HG02623 (cell line): ENCODE data around the gene DCUN1D1.
A peak's percentile ranks its signal among the peaks of the same experiment; 100 is the strongest.

Experiments
- ATAC-seq: cut with Tn5 transposase; IDR thresholded peaks from one replicate; pipeline ENCODE4 v1.9.1; 2021; ENCODE audit warnings: moderate library complexity; ENCODE audit not compliant: unreplicated experiment

Gene DCUN1D1

DNA sequence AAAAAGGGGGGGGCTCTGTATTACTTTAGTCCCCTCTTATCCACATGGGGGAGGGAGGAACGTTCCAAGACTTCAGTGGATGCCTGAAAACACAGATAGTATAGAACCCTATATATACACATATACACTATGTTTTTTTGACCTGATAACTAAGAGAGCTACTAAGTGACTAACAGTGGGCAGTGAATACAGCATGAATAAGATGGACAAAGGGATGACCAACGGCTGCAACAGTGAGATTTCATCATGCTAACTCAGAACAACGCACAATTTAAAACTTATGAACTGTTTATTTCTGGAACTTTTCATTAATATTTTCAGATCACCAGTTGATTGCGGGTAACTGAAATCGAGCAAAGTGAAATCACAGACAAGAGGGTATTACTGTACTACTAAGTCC lies 7.3 kb downstream of the DCUN1D1 start:
- ATAC-seq = no peak

DNA sequence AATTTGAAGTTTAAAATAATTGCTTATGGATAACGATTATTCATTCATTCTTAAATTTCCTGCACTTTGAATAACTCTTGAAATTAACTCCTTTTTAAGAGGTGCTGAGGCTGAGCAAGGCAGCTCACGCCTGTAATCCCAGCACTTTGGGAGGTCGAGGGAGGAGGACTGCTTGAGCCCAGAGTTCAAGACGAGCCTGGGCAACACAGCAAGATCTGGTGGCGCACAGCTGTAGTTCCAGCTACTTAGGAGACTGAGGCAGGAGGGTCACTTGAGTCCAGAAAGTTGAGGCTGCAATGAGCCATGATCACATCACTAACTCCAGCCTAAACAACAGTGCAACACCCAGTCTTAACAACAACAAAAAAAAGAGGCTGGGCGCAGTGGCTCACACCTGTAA lies 8.0 kb downstream of the DCUN1D1 start:
- ATAC-seq = no peak

DNA sequence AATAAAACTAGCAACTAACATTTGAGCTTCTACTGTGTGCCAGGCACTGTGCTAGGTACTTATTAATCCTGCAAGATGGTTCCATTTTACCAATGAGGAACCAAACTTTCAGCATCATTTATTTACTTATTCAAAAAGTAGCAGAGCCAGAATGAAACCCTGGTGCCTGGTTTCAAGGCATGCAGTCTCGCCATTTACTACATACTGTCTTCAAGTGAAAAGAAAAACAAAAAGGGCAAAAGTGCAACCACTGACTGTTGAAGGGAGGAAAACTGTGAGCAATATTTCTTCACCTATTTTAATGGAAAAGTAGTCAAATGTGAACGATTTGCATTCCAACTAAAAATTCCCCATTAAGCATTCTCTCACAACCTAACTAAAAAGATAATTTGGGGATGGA lies 8.7 kb downstream of the DCUN1D1 start:
- no peak for ATAC-seq

DNA sequence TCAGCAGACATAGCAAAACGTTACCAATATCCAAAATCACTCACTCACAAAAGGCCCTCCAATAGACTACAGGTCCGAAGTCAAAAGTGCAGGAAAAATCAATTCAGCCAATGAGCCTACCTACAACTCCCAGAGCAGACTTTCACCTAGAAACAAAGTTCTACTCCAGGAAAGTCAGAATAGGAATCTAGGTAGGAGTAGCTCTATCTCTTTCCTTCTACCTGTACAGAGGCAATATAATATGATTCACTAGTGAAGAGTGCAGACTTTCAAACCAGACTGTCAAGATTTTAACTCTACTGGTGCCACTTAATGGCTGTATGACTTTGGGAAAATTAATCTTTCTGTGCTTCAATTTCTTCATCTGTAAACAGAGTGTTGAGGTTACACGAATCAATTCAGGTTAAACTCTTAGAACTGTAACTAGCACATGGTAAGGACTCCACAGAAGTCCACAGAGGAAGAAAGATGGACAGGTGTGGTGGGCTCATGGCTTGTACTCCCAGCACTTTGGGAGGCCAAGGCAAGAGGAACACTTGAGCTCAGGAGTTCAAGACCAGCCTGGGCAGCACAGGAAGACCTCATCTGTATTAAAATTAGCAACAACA lies 9.4 kb downstream of the DCUN1D1 start:
- no peak for ATAC-seq

DNA sequence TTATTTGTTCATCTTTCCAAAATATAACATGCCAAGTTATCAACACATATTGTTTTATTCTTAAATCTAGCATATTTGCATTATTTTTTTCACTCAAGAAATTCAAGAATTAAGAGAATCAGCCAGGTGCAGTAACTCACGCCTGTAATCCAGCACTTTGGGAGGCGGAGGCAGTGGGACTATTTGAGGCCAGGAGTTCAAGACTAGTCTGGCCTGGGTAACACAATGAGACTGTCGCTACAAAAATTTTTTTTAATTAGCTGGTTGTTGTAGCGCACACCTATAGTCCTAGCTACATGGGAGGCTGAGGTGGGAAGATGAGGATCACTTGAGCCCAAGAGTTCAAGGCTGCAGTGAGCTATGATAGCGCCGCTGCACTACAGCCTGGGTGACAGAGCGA lies 10.5 kb downstream of the DCUN1D1 start:
- no peak for ATAC-seq

DNA sequence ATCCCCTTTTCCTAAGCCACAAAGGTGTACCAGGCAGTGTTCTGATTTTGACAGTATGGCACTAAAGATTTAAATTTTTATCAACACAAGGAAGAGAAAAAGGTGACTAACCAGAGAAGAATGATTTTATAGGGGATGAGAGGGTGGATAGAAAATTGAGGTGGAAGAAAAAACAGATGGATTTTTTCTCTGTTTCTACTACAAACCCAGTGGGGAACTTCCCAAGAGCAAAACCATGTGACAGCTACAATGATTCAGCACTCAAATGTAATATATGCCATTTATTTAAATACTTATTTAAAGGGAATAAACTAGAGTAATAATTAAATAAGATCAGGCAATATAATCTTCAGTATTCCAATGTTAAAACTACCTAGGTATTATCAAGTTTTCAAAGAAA lies 11.1 kb downstream of the DCUN1D1 start:
- no peak for ATAC-seq

DNA sequence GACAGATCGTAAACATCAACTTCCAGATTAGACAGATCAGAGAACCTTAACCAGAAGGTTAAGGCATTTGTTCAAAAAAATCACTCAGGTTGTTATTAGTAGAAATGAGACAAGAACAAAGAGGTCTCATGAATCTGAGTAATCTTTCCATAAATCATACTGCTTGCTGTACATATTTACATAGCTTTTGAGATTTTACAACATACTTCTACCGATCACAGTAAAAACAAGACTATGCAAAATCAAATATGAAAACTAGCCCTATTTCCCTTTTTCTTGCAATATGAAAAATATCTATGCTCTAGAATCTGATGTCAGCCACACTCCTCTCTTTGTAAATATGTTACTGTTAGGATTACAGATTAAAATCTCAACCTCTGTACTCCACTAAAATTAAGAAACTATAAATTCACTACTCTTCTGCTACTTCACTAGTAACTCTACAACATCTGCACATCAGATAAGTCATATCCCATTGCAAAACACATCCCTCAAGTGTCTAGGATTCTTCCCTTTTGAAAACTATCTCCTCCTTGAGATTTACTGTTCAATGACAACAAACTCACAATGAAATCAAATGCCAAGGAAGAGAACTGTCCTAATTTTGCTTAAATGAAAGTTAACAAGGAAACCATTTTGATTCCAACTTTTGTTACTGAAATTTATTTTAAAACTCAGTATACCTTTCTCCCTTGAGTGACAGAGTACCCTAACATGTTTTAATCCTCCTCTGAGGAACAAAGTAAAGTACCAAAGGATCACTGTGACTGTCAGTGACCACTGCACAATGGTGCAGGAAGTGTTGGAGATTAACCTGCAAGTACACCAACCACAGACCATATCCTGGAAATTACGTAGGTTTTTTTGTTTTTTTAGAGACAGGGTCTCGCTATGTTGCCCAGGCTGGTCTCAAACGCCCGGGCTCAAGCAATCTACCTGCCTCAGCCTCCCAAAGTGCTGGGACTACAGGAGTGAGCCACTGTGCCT lies 12.8 kb downstream of the DCUN1D1 start:
- peak; percentile 43 for ATAC-seq

DNA sequence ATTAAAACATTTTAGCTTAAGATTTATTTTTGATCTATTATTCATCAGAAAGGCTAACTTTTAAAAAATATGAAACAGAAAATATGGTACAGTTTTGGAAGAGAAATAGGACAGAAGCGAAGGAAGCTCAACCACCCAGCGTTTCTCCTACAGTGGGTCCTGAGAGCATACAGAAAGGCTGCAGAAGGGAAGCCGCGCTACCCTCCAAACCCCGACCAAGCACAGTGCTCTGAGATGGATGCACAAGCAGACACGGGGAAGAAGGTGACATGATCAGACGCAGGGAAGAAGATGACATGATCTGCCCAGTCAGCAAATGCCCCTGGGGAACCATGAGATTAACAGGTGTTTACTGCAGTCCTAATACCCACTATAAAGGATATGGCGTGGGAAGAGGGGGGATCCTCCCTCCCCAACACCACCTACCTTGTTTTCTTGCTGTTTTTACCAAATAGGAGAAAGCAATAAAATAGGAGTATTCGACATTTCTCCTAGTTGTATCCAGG lies 14.4 kb downstream of the DCUN1D1 start:
- ATAC-seq = no peak

DNA sequence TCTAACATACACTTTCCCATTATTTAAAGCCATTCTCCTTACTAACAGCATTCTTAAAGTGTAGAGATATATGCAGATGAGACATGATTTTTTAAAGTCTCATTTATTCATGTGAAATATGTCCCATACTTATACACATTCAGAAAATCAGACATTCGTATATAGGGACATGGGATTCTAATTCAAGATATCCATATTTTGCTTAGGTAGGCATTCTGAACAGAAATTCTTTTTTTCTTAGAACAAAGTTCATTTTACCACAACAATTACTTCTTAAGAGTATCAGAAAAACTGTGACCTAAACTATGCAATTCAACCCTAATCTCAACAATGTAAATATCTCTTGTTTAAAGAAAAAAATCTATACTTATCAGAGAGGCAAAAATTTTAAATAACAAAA lies 16.2 kb downstream of the DCUN1D1 start:
- no peak for ATAC-seq

DNA sequence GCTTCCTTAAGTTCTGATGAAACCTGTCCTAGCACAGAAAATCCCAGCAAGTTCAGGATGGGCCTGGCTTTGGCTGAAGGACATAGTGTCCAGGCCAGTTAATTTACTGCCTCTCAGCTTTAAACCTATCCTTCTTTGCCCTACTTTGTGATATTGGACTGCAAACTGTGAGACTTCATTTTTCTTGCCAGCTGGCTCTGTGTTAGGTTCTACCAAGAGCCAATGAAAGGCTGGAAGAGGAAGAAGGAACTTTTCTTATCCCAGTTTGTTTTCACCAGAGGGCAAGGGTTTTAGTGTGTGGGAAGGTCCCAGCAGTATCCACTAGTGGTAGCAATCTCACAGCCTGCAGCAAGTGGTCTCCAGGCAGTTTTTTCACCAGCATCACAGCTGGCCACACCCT lies 18.2 kb downstream of the DCUN1D1 start:
- ATAC-seq = no peak

DNA sequence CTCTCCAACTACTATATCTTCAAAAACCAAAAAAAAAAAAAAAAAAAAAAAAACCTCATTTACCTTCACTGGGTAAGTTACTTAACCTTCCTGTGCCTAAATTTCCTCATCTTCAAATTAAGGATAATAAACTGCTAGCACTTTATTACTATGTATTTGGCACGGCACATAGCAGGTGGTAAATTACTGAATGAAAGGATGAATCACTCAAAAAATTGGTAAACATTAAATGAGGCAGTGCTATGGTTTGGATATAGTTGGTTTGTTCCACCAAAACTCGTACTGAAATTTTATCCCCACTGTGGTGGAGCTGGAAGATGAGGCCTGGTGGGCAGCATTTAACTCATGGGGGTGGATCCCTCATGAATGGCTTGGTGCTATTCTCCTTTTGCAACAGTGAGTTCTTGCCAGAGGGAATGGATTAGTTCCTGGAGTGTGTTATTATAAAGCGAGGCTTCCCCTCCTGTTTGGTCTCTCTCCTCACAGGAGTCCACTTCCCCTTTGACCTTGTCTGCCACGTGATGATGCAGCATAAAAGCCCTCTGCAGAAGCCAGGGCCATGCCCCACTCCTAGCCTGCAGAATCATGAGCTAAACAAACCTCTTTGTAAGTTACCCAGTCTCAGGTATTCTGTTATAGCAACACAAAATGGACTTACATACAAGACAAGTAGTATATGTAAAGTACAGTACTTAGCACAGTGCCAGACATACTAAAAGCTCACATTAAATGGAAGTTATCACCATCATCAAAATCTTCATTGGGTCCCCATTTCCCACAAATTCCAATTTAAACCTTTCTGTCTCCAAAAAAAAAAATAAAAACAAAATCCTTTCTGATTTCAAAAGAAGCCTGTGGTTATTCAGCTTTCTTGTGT lies 20.6 kb downstream of the DCUN1D1 start:
- no peak for ATAC-seq

DNA sequence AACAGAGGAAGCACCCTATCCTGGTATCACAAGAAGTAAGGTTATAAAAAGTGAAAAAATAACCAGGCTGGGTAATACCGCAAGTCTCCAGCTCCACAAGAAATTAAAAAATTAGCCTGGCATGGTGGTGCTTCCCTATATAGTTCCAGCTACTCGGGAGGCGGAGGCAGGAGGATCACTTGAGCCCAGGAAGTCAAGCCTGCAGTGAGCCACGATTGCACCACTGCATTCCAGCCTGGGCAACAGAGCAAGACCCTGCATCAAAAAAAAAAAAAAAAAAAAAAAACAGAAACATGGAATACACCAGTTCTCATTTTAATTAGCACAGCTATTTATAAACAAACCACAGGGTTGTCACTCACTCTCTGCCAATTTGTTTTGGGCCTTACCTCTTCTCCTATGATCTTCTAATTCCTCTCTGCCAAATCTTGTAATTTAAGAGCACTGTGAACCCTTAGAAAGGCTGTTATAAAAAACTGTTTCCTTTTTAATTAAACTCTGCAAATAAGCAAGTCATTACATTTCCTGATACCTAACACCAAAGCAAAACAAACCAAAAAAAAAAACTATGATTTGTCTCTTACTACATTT lies 22.6 kb downstream of the DCUN1D1 start:
- ATAC-seq = no peak

DNA sequence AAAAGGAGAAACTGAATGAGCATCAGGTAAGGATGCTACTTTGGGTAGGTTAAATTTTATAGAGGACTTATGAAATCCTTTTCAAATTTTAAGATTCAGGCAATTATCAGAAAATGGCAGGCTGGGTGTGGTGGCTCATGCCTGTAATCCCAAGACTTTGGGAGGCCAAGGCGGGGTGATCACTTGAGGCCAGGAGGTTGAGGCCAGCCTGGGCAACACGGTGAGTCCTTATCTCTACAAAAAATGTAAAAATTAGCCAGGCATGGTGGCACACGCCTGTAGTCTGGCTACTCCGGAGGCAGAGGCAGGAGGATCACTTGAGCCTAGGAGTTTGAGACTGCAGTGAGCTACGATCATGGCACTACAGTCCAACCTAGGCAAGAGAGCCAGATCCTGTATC lies 23.1 kb downstream of the DCUN1D1 start:
- no peak for ATAC-seq

DNA sequence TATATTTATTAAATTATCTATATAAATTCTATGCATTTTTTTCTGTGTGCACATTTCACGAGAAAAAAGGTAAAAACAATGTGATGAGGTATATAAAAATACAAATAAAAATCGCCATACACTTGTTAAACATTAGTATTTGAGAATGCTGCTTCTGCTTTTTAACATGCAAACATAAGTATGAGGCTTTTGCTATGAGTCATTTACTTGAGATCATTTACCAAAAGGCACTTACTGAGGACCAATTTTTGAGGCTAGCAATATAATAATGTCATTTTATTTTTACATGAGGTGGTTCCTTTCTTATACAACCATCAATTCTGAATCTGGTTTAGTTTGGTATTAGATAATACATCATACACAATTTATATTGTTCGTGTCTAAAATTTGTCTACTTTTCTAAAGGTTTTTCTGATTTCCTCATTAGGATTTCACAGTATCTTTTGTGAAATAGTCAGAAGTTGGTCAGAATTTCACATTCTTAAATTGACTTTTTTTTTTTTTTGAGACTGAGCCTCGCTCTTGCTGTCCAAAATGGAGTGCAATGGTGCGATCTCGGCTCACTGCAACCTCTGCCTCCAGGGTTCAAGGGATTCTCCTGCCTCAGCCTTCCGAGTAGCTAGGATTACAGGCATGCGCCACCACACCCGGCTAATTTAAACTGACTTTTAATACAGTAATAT lies 25.6 kb downstream of the DCUN1D1 start:
- ATAC-seq = peak; percentile 72

DNA sequence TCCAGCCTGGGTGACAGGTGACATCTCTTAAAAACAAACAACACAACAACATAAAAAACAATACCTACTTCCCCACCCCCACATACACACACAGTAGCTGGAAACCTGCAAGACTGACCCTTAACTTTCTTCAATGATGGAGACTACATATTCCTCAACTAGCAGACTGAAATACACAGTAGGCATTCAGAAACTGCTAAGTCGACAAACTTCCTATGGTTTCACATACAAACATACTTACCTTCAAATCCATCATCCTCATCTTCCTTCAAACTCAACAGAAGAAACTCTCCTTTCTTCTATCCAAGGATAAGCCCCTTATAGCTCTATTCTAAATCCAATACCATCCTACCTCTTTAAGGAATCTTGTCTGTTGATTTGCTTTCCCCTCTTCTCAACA lies 30.6 kb downstream of the DCUN1D1 start:
- ATAC-seq = no peak

DNA sequence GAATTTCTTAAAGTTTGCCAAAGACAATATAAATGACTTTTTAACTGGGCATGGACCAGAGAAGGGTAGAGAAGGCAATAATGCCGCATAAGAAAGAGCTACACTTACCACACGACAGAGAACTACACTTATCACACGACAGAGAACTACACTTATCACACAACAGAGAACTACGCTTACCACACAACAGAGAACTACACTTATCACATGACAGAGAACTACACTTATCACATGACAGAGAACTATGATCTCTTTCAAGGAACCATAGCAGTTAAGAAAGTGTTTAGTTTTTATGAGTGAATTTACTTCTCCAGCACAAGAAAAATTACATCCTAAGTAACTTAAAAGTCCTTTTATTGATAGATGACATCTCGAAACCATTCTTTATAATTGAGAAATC lies 32.0 kb downstream of the DCUN1D1 start:
- ATAC-seq = no peak

DNA sequence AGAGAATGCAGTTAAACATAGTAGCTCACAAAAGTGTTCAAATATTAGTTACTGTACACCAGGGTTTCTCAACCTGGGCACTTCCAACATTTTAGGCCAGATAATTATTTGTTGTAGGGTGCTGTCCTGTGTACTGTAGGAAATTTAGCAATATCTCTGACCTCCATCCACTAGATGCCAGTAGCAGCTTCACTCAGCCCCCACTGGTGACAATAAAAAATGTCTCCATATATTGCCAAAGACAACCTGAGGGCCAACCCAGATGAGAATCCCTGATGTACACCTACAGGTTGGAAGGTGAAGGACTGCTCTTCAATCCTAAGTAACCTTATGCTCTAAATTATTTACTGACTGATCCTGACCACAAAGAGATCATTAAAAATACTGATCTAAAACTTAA lies 32.5 kb downstream of the DCUN1D1 start:
- ATAC-seq = no peak

DNA sequence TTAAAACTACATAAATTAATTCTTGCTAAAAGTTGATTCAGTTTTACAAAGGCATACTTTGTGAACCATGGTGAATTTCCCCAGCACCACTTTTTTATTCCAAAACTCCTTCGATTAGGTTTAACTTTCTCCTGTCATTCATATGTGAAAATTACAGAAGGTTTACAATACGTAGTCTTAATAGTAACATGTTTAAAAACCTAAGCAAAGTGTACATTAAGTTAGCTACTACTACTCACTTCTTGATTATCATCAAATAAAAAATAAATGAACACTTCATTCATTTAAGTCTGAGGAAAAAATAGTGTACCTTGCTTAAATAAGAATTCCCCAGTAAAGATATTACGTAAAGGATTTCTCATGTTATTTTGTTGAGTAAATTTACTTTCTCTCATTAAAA lies 38.6 kb downstream of the DCUN1D1 start:
- ATAC-seq = no peak

DNA sequence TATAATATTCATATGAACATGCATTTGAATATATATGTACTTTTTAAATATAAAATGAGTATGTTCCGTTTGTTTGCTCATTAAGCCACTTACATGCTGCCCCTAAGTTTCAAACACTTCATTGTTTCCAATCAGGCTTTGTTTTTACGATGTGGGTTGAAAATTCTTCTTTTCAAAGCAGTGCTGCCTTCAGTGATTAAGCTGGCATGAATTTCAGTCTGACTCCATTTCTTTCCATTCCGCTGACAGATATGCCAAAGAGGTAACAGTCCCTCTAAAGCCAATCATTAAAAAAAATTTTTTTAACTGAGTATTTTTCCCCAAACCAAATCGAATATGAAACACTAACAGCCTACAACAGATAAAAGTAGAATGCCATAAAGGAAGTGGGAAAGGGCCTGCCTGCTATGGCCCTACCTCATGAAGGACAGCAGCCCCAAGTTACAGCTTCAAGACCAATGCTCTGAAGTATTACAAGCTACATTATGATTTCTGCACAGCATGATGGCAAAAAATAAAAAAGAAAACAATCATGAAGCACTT lies 40.0 kb downstream of the DCUN1D1 start:
- no peak for ATAC-seq
